Measurements from ENCODE around the gene EBF3.

The EBF3 gene

DNA sequence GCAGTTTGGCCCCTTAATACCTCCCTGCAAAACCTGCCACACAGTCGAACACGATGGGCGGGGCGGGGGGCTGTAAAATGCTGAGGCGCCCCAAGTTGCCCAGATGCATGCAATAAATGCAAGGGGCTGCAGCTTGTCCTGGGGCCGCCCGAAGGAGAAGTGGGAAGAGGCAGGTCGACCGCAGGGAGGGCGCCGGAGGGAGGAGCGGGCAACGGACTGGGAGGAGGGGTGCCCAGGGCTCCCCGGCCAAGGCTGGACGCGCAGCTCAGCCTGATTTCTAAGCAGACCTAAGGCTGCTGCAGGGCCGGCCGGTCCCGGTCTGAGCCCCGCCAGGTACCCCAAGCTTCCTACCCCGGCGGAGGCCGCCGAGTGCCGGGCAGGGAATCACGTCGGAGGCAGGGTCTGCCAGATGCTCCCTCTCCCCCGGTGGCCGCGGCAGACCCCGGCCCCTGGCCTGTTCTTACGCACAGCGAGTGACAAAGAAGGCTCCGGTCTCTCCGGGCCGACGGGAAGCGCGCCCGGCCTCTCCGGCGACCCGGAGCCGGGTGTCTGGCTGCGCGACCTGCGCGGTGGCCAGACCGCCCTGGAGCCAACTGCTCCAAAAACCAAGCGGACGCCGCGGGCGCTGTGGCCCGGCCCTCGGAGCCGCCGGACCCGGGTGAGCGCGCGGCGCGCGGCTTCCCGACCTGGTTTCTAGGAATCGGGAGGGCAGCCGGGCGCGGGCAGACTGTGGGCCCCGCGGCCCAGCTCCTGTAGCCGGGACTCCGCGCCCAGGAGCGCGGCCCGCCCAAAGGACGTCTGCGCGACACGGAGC is 744 bp upstream of the EBF3 start:
- Histone ChIP-seq H3K4me1 (ENCODE audit: insufficient read depth, low read length) (peaks cover 10% of the 10 kb centered on the region; the same call in 1 of the 2 replicates), H3K27ac (ENCODE audit: low read length) (no peak overlapping the region), H3K9me3 (ENCODE audit: insufficient read depth, low read depth, low read length) (no peaks in the 10 kb centered on the region), H3K27me3 (ENCODE audit: insufficient read depth, low read length) (peaks cover 98% of the 10 kb centered on the region), H3K9ac (ENCODE audit: low read depth, low read length) (no peak overlapping the region), H3K36me3 (ENCODE audit: insufficient read depth, low read depth, low read length) (no peaks in the 10 kb centered on the region), H3K4me3 (ENCODE audit: low read length) (peak overlapping the region; percentile 36)

DNA sequence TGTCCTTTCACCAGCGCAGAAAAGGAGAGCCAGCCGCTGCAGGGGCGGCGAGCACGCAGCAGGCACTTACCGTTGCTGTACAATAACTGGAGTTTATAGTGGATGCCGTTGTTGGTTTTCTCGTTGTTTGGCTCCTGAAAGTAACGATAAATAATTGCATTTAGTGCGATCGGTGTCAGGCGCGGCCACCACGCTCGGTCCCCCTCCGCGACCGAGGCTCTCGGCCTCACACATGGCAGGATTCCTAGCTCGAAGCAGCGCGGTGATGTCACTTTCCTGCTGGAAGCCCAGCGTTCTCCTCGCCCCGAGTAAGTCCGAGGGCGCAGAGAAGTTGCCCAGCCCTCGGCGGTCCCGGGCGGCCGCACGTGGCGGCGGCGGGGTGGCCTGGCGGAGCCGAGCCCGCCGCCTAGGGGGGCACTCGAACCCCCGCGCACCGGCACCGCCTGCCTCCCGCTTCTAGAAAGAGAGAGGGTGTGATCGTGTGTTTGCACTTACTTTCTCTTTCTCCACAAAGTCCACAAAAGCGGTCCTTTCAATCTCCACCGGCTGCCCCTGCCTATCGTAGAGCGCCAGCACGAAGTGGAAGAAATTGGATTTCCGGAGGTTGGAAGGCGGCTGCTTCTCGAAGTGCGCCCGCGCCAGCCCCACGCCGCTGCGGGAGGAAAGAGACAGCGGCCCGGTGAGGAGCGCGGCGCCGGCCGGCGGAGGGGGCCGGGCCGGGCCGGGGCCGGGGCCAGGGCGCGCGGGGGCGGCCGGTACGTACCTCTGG is 1.0 kb downstream of the EBF3 start:
- H3K9ac ChIP-seq (ENCODE audit: low read depth, low read length), result no peak overlapping the region
- no peak overlapping the region for H3K27ac ChIP-seq (ENCODE audit: low read length)
- H3K27me3 ChIP-seq (ENCODE audit: insufficient read depth, low read length), result peaks cover 98% of the 10 kb centered on the region
- peaks cover 5% of the 10 kb centered on the region; the same call in 1 of the 2 replicates for H3K4me1 ChIP-seq (ENCODE audit: insufficient read depth, low read length)
- peak overlapping the region; percentile 58 for H3K4me3 ChIP-seq (ENCODE audit: low read length)
- no peaks in the 10 kb centered on the region for H3K9me3 ChIP-seq (ENCODE audit: insufficient read depth, low read depth, low read length)
- no peaks in the 10 kb centered on the region for H3K36me3 ChIP-seq (ENCODE audit: insufficient read depth, low read depth, low read length)

DNA sequence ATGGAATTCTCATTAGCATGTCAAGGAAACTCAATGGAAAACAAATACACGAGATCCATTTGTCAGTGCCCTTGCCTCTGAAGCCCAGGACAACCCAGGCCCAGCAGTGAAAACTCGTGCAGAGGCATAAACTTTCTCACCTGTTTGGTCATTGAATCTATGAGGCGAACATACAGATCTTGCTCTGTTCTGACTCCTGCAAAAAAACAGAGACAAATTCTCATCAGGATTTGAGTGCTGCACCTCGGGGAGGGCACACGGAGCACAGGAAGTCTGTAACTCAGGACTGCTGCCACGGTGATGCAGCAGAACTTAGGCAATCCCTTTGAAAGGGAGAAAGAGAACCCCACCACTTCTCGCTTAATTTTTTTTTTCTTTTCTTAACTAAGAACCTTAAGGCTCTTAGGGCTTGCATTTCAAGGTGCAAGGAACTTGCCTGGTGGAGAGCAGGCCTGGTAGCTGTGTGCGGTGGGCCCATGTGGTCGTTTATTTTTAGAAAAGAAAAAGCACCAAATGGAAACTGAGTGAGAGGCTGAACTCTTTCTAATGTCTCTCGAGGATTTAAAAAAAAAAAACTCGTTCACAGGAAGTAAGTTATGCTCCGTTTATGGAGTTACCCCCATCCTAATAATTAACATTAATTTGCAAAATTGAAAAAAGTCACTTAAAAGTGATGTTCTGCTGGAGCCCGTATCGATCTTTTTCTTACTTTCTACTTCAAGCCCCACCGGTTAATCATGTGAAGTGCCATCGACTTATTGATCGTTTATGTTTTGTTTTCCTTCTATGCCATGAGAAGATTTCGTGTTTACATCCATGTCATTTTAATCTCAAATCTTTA is 1.8 kb downstream of the EBF3 start:
- Histone ChIP-seq H3K27ac (ENCODE audit: low read length) (no peak overlapping the region), H3K36me3 (ENCODE audit: insufficient read depth, low read depth, low read length) (no peaks in the 10 kb centered on the region), H3K4me1 (ENCODE audit: insufficient read depth, low read length) (peaks cover 13% of the 10 kb centered on the region), H3K9ac (ENCODE audit: low read depth, low read length) (no peak overlapping the region), H3K9me3 (ENCODE audit: insufficient read depth, low read depth, low read length) (no peaks in the 10 kb centered on the region), H3K4me3 (ENCODE audit: low read length) (peak overlapping the region; percentile 58), H3K27me3 (ENCODE audit: insufficient read depth, low read length) (peaks cover 98% of the 10 kb centered on the region)

GRCh38 chr10:129961157-129961701 is 2.8 kb downstream of the EBF3 start:
- H3K9ac ChIP-seq (ENCODE audit: low read depth, low read length), result no peak overlapping the region
- no peak overlapping the region for H3K27ac ChIP-seq (ENCODE audit: low read length)
- H3K27me3 ChIP-seq (ENCODE audit: insufficient read depth, low read length), result peaks cover 98% of the 10 kb centered on the region
- no peaks in the 10 kb centered on the region for H3K36me3 ChIP-seq (ENCODE audit: insufficient read depth, low read depth, low read length)
- H3K4me1 ChIP-seq (ENCODE audit: insufficient read depth, low read length), result peaks cover 23% of the 10 kb centered on the region
- no peak overlapping the region for H3K4me3 ChIP-seq (ENCODE audit: low read length)
- no peaks in the 10 kb centered on the region for H3K9me3 ChIP-seq (ENCODE audit: insufficient read depth, low read depth, low read length)

DNA sequence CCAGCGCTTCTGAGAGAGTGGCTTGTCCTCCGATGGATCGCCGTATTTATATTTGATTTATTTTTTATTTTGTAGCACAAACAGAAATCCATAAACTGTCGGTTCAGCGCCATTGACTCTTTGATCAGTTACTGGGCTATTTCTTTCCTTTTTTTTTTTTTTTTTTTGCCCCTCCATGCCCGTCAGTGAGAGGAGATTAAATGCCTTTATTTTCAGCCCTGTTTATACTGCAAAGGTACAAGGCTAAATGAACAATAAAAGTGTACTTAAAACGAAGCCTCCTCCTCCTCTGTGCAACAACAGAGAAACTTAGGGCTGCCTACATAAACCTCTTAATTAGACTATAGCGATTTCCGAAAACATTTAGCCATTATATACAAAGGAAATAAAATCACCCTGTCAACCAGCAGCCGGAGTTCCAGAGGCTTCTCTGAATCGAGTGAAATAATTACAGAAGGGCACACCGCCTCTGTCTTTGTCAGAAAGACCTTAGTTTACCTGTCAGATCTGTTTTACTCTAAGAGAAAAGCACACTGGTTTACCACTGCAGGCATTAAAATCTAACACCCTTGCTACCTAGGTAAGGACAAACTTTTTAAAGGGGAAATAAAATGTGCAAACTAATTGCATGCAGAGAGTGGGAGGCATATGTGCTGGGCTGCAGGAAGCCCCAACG is 3.5 kb downstream of the EBF3 start:
- peaks cover 29% of the 10 kb centered on the region for H3K4me1 ChIP-seq (ENCODE audit: insufficient read depth, low read length)
- H3K36me3 ChIP-seq (ENCODE audit: insufficient read depth, low read depth, low read length), result no peaks in the 10 kb centered on the region
- H3K4me3 ChIP-seq (ENCODE audit: low read length), result peak overlapping the region; percentile 33; the same call in 1 of the 2 replicates
- no peak overlapping the region for H3K27ac ChIP-seq (ENCODE audit: low read length)
- H3K9me3 ChIP-seq (ENCODE audit: insufficient read depth, low read depth, low read length), result no peaks in the 10 kb centered on the region
- peaks cover 98% of the 10 kb centered on the region for H3K27me3 ChIP-seq (ENCODE audit: insufficient read depth, low read length)
- H3K9ac ChIP-seq (ENCODE audit: low read depth, low read length), result no peak overlapping the region

DNA sequence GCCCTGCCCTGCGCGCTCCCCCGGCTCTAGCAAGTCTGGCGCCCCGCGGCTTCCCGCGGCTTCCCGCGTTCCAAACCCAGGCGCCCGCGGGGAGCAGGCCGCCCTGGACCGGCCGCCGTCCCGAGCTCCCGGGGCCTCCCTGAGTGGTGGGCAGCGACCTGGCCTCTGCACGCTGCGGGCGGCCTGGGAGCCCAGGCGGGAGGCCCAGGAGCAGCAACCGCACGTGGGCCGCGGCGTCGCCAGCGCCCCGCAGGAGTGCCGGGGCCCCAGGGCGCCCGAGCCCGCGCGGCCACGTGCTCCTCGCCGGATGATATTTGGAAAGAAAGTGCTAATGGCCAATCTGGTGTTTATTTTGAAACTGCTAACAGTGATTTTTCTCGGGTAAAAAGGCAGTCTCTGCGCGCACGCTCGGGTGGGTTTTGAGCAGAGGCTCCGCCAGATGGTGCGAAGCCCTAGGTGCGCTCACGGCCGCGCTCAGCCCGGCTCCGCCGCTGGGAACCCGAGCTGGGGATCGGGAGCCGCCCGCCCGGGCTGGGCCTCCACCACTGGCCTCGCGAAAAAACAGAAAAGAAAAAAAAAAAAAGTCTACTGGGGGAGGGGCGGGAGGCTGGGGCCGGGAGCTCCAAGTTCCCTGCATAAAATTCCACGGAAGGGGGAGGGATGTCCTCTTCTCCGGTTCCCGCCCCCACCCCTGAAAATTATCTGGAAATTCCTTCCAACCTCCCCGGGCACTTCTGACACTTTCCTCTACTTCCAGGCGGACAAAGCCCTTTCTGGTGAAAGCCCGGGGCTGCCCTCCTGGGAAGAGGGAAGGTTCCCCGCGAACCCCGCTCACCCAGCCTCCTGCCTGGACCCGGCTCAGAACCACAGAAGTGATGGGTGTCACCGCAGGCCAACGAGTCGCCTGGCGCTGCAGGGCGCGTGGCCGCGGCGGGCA is 4.3 kb downstream of the EBF3 start:
- no peaks in the 10 kb centered on the region for H3K36me3 ChIP-seq (ENCODE audit: insufficient read depth, low read depth, low read length)
- H3K4me3 ChIP-seq (ENCODE audit: low read length), result peak overlapping the region; percentile 33; the same call in 1 of the 2 replicates
- H3K27me3 ChIP-seq (ENCODE audit: insufficient read depth, low read length), result peaks cover 98% of the 10 kb centered on the region
- H3K9ac ChIP-seq (ENCODE audit: low read depth, low read length), result no peak overlapping the region
- no peaks in the 10 kb centered on the region for H3K9me3 ChIP-seq (ENCODE audit: insufficient read depth, low read depth, low read length)
- H3K4me1 ChIP-seq (ENCODE audit: insufficient read depth, low read length), result peaks cover 31% of the 10 kb centered on the region
- no peak overlapping the region for H3K27ac ChIP-seq (ENCODE audit: low read length)

GRCh38 chr10:129958629-129959543 is 5.2 kb downstream of the EBF3 start:
- H3K27me3 ChIP-seq (ENCODE audit: insufficient read depth, low read length), result peaks cover 100% of the 10 kb centered on the region
- H3K4me3 ChIP-seq (ENCODE audit: low read length), result peak overlapping the region; percentile 52; the same call in 1 of the 2 replicates
- peaks cover 31% of the 10 kb centered on the region for H3K4me1 ChIP-seq (ENCODE audit: insufficient read depth, low read length)
- no peak overlapping the region for H3K27ac ChIP-seq (ENCODE audit: low read length)
- H3K9ac ChIP-seq (ENCODE audit: low read depth, low read length), result no peak overlapping the region
- no peaks in the 10 kb centered on the region for H3K36me3 ChIP-seq (ENCODE audit: insufficient read depth, low read depth, low read length)
- no peaks in the 10 kb centered on the region for H3K9me3 ChIP-seq (ENCODE audit: insufficient read depth, low read depth, low read length)

GRCh38 chr10:129958148-129958628 is 5.9 kb downstream of the EBF3 start:
- Histone ChIP-seq H3K27me3 (ENCODE audit: insufficient read depth, low read length) (peaks cover 98% of the 10 kb centered on the region), H3K36me3 (ENCODE audit: insufficient read depth, low read depth, low read length) (no peaks in the 10 kb centered on the region), H3K9ac (ENCODE audit: low read depth, low read length) (no peak overlapping the region), H3K4me3 (ENCODE audit: low read length) (peak overlapping the region; percentile 52), H3K27ac (ENCODE audit: low read length) (no peak overlapping the region), H3K9me3 (ENCODE audit: insufficient read depth, low read depth, low read length) (no peaks in the 10 kb centered on the region), H3K4me1 (ENCODE audit: insufficient read depth, low read length) (peaks cover 31% of the 10 kb centered on the region)

- H3K9me3 ChIP-seq (ENCODE audit: insufficient read depth, low read depth, low read length), result no peaks in the 10 kb centered on the region
- H3K27ac ChIP-seq (ENCODE audit: low read length), result no peak overlapping the region
- H3K4me1 ChIP-seq (ENCODE audit: insufficient read depth, low read length), result peaks cover 26% of the 10 kb centered on the region
- peaks cover 94% of the 10 kb centered on the region for H3K27me3 ChIP-seq (ENCODE audit: insufficient read depth, low read length)
- peak overlapping the region; percentile 42 for H3K4me3 ChIP-seq (ENCODE audit: low read length)
- H3K9ac ChIP-seq (ENCODE audit: low read depth, low read length), result no peak overlapping the region
- no peaks in the 10 kb centered on the region for H3K36me3 ChIP-seq (ENCODE audit: insufficient read depth, low read depth, low read length)
Observed at GRCh38 chr10:129956876-129957673, 7.0 kb downstream of the EBF3 start.
